GM19023 (cell line): ENCODE data around the gene GIMAP7.

Experiments used
- ATAC-seq: cut with Tn5 transposase; IDR thresholded peaks from one replicate; pipeline ENCODE4 v1.9.1; 2021; ENCODE audit warnings: mild to moderate bottlenecking, moderate library complexity; ENCODE audit not compliant: unreplicated experiment

GIMAP7 gene

DNA sequence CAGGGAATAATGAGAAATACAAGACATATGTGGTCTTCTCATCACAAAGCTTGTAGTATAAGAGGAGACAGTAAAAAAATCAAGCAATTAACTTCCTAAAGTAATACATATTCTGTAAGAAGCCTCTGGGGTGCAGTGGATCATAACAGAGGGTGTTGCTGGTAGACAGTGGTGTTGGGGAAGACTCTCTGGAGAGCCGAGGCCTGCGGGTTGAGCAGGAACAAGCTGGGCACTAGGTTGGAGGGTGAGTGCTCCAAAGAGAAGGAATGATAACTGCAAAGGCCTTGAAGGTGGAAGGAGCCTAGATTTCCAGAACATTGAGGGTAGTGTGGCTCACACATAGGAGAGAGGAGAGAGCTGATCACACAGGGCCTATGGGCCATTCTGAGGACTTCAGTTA lies 54.0 kb downstream of the GIMAP7 start:
- ATAC-seq: no peak

DNA sequence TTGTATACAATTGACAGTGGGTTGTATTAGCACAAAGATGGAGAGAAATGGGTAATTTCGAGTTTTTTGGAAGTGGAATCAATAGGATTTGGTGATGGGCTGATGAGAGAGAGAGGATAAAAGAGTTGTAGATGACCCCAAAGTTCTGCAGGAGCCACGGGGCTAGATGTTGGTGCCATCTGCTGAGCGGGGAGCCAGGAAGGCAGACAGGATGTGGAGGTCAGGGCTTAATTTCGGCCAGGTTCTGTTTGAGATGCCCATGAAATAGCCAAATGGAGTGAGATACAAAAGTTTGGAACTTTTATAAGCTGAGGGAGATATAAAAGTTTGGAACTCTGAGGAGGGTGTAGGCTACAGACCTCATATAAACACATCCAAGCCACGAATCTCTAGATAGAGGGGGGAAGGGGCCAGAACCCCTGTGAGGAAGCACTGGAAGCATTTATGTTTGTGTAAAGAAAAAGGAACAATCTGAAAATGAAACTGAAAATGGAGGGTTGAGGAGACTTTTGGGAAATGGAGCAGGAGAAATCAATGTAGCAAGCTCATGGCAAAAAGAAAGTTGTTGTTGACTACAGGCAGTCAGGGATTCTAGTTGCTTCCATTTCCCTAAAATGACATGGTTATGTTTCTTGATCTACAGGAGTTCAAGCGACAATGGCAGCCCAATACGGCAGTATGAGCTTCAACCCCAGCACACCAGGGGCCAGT lies 54.7 kb downstream of the GIMAP7 start:
- ATAC-seq: no peak
